Esophagus squamous epithelium (tissue), 4 donors: ENCODE measurements around the gene TESK1.

Experiments
- CTCF ChIP-seq, 6 experiments: fragments of 450-650 bp in 4 of 6; fragments of 200-600 bp in 2 of 6; sonication (generic) in 2 of 6; IDR thresholded peaks; one replicate each; pipeline ENCODE4 v1.5.1; 2016 to 2019; ENCODE audit warnings: antibody characterized with exemption in 6 of 6, mild to moderate bottlenecking in 4 of 6, moderate library complexity in 4 of 6
- POLR2A ChIP-seq, 4 donors: fragments of 450-650 bp; IDR thresholded peaks; one replicate each; pipeline ENCODE4 v1.6.1; 2017; ENCODE audit warnings: antibody characterized with exemption in 4 of 4, mild to moderate bottlenecking in 4 of 4, moderate library complexity in 3 of 4

- TF ChIP-seq POLR2A (IDR thresholded peaks at IDR 0.05): no peak
- TF ChIP-seq CTCF (IDR thresholded peaks at IDR 0.05): no peak
Observed at GRCh38 chr9:35558185-35558584, 46.9 kb upstream of the TESK1 start.
